ENCODE measurements around the gene DLG2. TPM values are rescaled to one million over a fixed set of nuclear protein-coding genes. Genes with fewer than 3 reads are reported as not detected.

Gene DLG2
- total RNA-seq, 4 donors from 2014 or later = 1.3 to 4.7 (median 2.4) TPM

GRCh38 chr11:83766932-83767331 lies 1860.2 kb downstream of the DLG2 start:
- Histone ChIP-seq H3K9me3 (no peaks in the 10 kb centered on the region), H3K4me1 (no peaks in the 10 kb centered on the region), H3K27me3 (no peaks in the 10 kb centered on the region), H3K36me3 (no peaks in the 10 kb centered on the region), H3K4me3 (no peak overlapping the region), H3K27ac (no peak overlapping the region)
- DNase-seq (no peak), ATAC-seq (no peak)
- no peak for TF ChIP-seq POLR2A (IDR thresholded peaks at IDR 0.05)
- TF ChIP-seq CTCF (IDR thresholded peaks at IDR 0.05 in 4 of 5, conservative IDR thresholded peaks at IDR 0.05 in 1 of 5) = no peak
- intact Hi-C loops (cut with DNase I; ENCODE audit: low total_unique reads) (no loop called here), in situ Hi-C loops (cut with MboI; ENCODE audit: low sequenced_read_pairs in 4 of 4) (no loop called here)

GRCh38 chr11:83764643-83765042 lies 1862.5 kb downstream of the DLG2 start:
- Histone ChIP-seq H3K27ac (no peak overlapping the region), H3K36me3 (no peaks in the 10 kb centered on the region), H3K4me3 (no peak overlapping the region), H3K27me3 (no peaks in the 10 kb centered on the region), H3K4me1 (no peaks in the 10 kb centered on the region), H3K9me3 (no peaks in the 10 kb centered on the region)
- DNase-seq = no peak
- in situ Hi-C loops (cut with MboI; ENCODE audit: low sequenced_read_pairs in 4 of 4) (no loop called here), intact Hi-C loops (cut with DNase I; ENCODE audit: low total_unique reads) (no loop called here)
- TF ChIP-seq POLR2A (IDR thresholded peaks at IDR 0.05) (no peak), CTCF (IDR thresholded peaks at IDR 0.05 in 4 of 5, conservative IDR thresholded peaks at IDR 0.05 in 1 of 5) (no peak)
- no peak for ATAC-seq

- ATAC-seq (no peak), DNase-seq (no peak)
- Histone ChIP-seq H3K27me3 (no peaks in the 10 kb centered on the region), H3K9me3 (no peaks in the 10 kb centered on the region), H3K36me3 (no peaks in the 10 kb centered on the region), H3K27ac (no peak overlapping the region), H3K4me1 (no peaks in the 10 kb centered on the region), H3K4me3 (no peak overlapping the region)
- in situ Hi-C loops (cut with MboI; ENCODE audit: low sequenced_read_pairs in 4 of 4) (no loop called here), intact Hi-C loops (cut with DNase I; ENCODE audit: low total_unique reads) (no loop called here)
- TF ChIP-seq POLR2A (IDR thresholded peaks at IDR 0.05) (no peak), CTCF (IDR thresholded peaks at IDR 0.05 in 4 of 5, conservative IDR thresholded peaks at IDR 0.05 in 1 of 5) (no peak)
Observed at GRCh38 chr11:83760932-83761331, 1866.2 kb downstream of the DLG2 start.

DNA sequence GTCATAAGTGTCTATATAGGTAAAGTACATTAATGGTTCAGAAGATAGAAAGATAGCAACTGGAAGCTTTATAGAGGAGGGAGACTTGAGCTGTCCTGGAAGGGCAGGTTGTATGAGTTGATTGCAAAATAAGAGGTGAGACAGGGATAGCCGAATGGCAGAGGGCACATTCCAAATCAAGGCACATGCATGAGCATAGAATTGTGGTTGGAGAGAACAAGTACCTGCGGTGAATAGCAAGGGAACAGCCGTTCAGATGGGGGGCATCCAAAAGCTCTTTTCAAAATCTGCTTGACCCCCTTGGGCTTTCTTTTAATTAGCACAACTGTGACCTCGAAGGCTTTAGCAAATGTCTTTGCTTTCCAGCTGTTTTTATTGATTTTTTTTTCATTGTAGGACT lies 1868.0 kb downstream of the DLG2 start:
- no peaks in the 10 kb centered on the region for H3K27me3 ChIP-seq
- H3K4me1 ChIP-seq = no peaks in the 10 kb centered on the region
- no peak overlapping the region for H3K4me3 ChIP-seq
- in situ Hi-C loops (cut with MboI; ENCODE audit: low sequenced_read_pairs in 4 of 4) (no loop called here), intact Hi-C loops (cut with DNase I; ENCODE audit: low total_unique reads) (no loop called here)
- no peaks in the 10 kb centered on the region for H3K36me3 ChIP-seq
- DNase-seq (no peak), ATAC-seq (no peak)
- TF ChIP-seq POLR2A (IDR thresholded peaks at IDR 0.05) (no peak), CTCF (IDR thresholded peaks at IDR 0.05 in 4 of 5, conservative IDR thresholded peaks at IDR 0.05 in 1 of 5) (no peak)
- H3K9me3 ChIP-seq = no peaks in the 10 kb centered on the region
- no peak overlapping the region for H3K27ac ChIP-seq

DNA sequence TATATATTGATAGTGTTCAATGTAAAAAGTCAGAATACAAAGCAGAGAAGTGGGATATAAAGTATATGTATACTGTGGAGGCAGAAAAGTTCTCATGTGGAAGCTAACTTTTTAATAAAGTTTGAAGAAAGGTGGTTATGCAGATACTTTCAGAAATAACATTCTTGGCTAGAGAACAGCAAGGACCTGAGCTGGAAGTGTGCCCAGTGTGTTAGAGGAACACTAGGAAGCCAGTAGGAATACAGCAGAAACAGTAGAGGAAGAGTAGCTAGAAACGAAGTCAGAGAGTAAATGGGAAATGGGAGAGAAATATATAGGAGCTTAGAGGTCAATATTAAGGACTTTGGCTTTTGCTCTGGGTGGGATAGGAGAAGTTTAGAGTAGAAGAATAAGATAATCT lies 1876.1 kb downstream of the DLG2 start:
- H3K36me3 ChIP-seq = no peaks in the 10 kb centered on the region
- intact Hi-C loops (cut with DNase I; ENCODE audit: low total_unique reads) = no loop called here
- TF ChIP-seq CTCF (IDR thresholded peaks at IDR 0.05 in 4 of 5, conservative IDR thresholded peaks at IDR 0.05 in 1 of 5) = no peak
- DNase-seq (no peak), ATAC-seq (no peak)
- no peaks in the 10 kb centered on the region for H3K9me3 ChIP-seq
- H3K4me1 ChIP-seq = no peaks in the 10 kb centered on the region
- no peak overlapping the region for H3K4me3 ChIP-seq
- H3K27me3 ChIP-seq = no peaks in the 10 kb centered on the region
- in situ Hi-C loops (cut with MboI; ENCODE audit: low sequenced_read_pairs in 4 of 4) = no loop called here
- no peak overlapping the region for H3K27ac ChIP-seq
